ENCODE results near the gene HGFAC.

HGFAC gene

DNA sequence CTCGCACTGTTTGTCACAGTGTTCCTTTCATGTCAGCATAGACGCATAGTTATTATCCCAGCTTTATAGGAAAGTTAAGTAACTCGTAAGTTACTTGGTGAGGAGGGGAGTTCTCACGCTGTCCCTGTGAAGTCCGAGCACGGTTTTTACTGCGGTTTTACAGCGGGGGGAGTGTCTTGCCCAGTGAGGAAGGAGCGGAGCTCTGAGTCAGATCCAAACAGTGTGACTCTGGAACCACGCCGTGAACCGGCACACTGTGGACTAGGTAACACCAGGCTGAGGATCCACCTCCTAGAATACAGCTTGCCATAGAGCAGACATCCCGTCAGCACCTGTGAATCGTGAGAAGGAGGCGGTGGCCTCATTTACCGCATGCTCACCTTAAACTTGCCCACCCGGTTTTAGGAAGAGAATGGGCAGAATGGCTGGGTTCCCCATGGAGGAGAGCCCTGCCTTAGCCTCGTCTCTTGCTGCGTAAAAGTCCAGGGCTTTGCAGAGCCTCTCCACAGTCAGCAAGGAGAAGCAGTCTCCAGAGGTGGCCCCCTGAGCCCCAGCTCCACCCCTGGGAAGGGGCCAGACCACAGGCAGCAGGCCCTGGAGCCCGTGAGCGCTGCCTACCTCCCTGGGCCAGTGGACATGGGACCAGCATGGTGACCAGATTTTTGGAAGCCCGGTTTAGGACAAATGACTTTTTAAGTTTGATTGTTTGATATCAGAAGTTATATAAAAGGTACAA, 40.2 kb upstream of the HGFAC start:
- TF ChIP-seq, protein P1, sequence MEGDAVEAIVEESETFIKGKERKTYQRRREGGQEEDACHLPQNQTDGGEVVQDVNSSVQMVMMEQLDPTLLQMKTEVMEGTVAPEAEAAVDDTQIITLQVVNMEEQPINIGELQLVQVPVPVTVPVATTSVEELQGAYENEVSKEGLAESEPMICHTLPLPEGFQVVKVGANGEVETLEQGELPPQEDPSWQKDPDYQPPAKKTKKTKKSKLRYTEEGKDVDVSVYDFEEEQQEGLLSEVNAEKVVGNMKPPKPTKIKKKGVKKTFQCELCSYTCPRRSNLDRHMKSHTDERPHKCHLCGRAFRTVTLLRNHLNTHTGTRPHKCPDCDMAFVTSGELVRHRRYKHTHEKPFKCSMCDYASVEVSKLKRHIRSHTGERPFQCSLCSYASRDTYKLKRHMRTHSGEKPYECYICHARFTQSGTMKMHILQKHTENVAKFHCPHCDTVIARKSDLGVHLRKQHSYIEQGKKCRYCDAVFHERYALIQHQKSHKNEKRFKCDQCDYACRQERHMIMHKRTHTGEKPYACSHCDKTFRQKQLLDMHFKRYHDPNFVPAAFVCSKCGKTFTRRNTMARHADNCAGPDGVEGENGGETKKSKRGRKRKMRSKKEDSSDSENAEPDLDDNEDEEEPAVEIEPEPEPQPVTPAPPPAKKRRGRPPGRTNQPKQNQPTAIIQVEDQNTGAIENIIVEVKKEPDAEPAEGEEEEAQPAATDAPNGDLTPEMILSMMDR (conservative IDR thresholded peaks at IDR 0.05; ENCODE audit: low read length), result no peak
- no peak for DNase-seq (ENCODE audit: low read depth)
- H3K4me3 ChIP-seq (ENCODE audit: low read length), result no peak overlapping the region

DNA sequence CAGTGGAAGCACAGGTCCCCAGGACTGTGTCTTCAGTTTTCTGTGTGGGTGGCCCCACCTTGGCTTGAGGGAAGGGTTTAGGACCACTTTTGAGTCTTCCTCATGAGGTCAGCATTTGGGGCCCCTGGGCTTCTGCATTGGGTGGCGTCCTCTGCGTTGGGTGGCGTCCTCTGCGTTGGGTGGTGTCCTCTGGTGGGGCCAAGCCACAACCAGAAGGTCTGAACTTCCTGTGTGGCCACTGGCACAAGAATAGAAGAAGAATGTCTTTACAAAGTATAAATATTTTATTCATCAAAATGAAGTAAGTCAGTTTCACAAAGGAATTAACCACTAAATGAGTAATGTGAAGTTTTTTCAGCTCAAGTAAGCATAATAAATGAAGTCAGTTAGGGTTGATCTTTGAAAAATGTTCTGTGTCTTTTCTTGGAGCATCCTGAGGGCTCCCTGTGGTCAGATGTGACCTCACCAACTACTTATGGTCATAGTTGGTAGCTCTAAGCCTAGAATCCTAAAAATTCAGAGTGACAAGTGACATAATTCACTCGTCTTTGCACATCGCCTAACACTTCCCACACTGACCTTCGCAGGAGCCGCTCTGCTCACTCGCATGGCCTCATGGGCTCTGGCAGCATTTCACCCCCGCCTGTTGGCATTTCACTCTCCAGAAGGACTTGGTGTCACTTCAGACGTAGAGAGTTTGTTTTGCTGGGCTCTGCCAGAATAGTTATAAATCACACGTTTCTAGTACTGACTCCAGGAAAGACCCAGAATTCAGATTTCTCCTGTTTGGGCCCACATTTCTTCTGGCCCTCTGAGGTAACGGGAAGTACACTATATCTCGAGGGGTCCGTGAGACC, 39.0 kb upstream of the HGFAC start:
- no peak overlapping the region for H3K4me3 ChIP-seq (ENCODE audit: low read length)
- peak; percentile 90 for DNase-seq (ENCODE audit: low read depth)
- TF ChIP-seq, protein P1 (conservative IDR thresholded peaks at IDR 0.05; ENCODE audit: low read length), result no peak

DNA sequence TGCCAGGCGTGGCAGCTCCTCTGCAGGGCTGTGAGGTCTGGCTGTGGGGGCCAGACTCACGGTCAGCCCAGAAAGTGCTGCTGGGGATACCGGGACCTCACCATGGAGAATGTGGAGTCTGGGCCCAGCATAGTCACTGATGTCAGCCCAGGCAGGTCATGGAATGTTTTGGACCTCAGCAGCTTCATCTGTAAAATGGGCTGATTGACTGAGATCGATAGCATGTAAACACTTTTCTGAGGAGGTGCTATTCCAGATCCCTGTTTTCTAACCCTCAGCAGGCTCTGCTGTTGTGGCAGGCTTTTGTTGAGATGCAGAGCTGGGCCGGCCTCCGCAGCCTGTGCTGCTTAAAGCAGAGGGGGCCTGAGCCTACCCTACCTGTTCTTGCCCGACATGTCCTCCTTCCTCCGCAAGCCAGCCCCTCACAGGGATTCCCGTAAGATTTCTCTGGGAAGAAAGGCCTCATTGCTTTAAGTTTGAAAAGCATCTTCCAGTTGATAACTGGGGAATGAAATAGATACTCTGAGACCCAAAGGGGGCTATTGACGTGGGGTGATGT, 38.3 kb upstream of the HGFAC start:
- DNase-seq (ENCODE audit: low read depth), result no peak
- TF ChIP-seq, protein P1 (conservative IDR thresholded peaks at IDR 0.05; ENCODE audit: low read length), result no peak
- no peak overlapping the region for H3K4me3 ChIP-seq (ENCODE audit: low read length)

DNA sequence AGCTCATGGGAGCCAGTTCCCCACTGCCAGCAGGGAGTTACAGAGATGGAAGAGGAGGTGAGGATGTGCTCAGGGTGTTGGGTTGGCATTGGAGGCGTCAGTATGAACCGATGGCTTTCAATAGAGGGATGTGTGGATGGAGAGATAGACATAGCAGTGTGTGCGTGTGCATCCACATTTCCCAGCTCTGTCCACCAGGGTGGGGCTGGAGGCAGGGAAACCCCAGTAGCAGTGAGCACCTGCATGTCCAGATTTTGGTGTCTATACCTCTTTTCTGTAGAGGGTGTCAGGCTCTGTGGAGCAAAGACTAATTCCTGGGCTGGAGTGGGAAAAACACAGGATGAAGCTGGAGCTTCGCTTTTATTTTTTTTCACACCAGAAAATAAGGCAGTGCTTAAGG, 37.2 kb upstream of the HGFAC start:
- no peak for DNase-seq (ENCODE audit: low read depth)
- TF ChIP-seq, protein P1 (conservative IDR thresholded peaks at IDR 0.05; ENCODE audit: low read length), result no peak
- H3K4me3 ChIP-seq (ENCODE audit: low read length), result no peak overlapping the region

DNA sequence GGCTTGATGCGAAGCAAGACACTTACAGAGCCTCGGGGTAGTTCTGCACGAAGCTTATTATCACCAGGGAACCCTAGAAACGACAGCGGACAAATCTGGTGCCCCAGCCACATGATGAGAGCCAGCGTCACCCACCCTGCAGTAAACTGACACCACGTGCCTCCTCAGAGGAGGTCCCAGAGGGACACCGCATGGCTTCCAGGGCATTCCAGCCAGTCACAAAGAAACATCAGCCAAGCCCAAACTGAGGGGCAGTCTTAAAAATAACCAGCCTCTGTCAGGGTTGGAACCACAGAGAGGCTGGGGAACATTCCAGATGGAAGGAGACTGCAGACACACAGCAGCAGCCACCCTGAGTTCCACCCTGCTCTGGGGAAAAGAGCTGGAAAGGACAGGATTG, 36.6 kb upstream of the HGFAC start:
- DNase-seq (ENCODE audit: low read depth), result no peak
- TF ChIP-seq, protein P1 (conservative IDR thresholded peaks at IDR 0.05; ENCODE audit: low read length), result no peak
- H3K4me3 ChIP-seq (ENCODE audit: low read length), result no peak overlapping the region

DNA sequence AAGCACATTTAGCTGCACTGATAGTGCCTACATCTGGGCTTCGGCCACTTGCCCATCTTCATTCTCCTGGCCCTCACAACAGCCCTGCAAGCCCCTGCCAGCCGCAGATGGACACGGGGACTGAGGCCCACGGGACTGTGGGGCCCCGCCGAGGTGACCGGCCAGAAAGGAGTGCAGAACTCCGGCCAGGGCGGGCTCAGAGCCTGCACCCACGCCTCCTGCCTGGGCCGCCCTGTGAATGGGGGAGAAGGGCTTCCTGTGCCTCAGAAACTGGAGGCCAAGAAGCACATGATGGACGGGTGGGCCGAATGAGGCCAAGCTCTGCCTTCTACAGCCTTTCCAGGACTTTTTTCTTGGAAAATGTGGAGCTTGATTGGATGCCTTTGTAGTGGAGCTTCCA, 35.7 kb upstream of the HGFAC start:
- TF ChIP-seq, protein P1 (conservative IDR thresholded peaks at IDR 0.05; ENCODE audit: low read length), result no peak
- DNase-seq (ENCODE audit: low read depth), result no peak
- H3K4me3 ChIP-seq (ENCODE audit: low read length), result no peak overlapping the region
